Duodenal mucosa (tissue), 2 donors: ENCODE data around the gene PLEKHN1.
A peak's percentile ranks its signal among the peaks of the same experiment; 100 is the strongest.

Experiments
- H3K27ac ChIP-seq: one replicate; pipeline ENCODE4 v1.7.0; 2013; ENCODE audit warnings: low read depth, low read length
- H3K27me3 ChIP-seq, 2 donors: one replicate each; pipeline ENCODE4 v1.7.0; 2013; ENCODE audit warnings: low read length in 2 of 2, control low read depth in 1 of 2; ENCODE audit not compliant: insufficient read depth in 2 of 2, control insufficient read depth in 1 of 2
- H3K36me3 ChIP-seq, 2 donors: one replicate each; pipeline ENCODE4 v1.7.0; 2013; ENCODE audit warnings: low read length in 2 of 2, control low read depth in 1 of 2; ENCODE audit not compliant: insufficient read depth in 2 of 2, control insufficient read depth in 1 of 2
- H3K4me1 ChIP-seq, 2 donors: one replicate each; pipeline ENCODE4 v1.7.0; 2013; ENCODE audit warnings: low read length in 2 of 2, control low read depth in 1 of 2; ENCODE audit not compliant: insufficient read depth in 2 of 2, control insufficient read depth in 1 of 2
- H3K4me3 ChIP-seq, 2 donors: one replicate each; pipeline ENCODE4 v1.7.0; 2013; ENCODE audit warnings: low read length in 2 of 2, low read depth in 1 of 2
- H3K9ac ChIP-seq, 2 donors: one replicate each; pipeline ENCODE4 v1.7.0; 2013; ENCODE audit warnings: low read length in 2 of 2, low read depth in 1 of 2
- H3K9me3 ChIP-seq, 2 donors: one replicate each; pipeline ENCODE4 v1.7.0; 2013; ENCODE audit warnings: low read length in 2 of 2, control low read depth in 1 of 2; ENCODE audit not compliant: control insufficient read depth in 1 of 2

The PLEKHN1 gene

DNA sequence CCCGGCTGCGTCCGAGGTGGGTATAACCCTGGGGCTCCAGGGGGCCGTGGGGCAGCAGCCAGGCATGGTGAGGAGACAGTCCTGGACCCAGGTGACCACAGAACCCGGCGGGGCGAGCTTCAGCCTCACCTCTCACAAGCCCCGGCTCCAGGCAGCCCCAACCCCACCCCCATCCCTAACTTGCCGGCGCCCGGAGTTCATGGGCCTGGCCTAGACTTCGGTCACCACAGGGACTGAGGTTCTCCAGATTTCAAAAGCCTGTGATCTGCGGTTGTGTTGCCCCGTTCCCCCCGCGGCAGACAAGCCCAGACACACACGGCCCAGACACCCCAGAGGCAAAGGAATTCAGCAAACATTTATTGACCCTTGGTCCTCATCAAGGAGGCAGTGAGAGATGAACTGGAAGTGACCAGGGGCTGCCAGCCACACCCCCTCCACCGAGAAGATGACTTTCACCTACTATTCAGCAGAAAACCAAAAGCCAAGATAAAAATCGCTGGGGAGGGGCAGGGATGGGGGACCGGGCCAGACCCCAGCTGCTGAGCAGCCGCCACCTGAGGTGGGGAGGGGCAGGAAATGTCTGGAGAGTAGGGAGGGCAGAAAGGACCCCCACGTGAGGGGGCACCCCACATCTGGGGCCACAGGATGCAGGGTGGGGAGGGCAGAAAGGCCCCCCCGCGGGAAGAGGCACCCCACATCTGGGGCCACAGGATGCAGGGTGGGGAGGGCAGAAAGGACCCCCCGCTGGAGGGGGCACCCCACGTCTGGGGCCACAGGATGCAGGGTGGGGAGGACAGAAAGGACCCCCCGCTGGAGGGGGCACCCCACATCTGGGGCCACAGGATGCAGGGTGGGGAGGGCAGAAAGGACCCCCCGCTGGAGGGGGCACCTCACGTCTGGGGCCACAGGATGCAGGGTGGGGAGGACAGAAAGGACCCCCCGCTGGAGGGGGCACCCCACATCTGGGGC, 29.7 kb downstream of the PLEKHN1 start:
- no peaks in the 10 kb centered on the region for H3K36me3 ChIP-seq
- H3K9me3 ChIP-seq, result peaks cover 4 to 5% of the 10 kb centered on the region in 2 donors
- H3K9ac ChIP-seq, result no peak overlapping the region
- H3K27ac ChIP-seq, result no peak overlapping the region
- no peak overlapping the region for H3K4me3 ChIP-seq
- H3K4me1 ChIP-seq, result peaks cover 1 to 4% of the 10 kb centered on the region in 2 donors
- peaks cover 12 to 23% of the 10 kb centered on the region in 2 donors for H3K27me3 ChIP-seq

DNA sequence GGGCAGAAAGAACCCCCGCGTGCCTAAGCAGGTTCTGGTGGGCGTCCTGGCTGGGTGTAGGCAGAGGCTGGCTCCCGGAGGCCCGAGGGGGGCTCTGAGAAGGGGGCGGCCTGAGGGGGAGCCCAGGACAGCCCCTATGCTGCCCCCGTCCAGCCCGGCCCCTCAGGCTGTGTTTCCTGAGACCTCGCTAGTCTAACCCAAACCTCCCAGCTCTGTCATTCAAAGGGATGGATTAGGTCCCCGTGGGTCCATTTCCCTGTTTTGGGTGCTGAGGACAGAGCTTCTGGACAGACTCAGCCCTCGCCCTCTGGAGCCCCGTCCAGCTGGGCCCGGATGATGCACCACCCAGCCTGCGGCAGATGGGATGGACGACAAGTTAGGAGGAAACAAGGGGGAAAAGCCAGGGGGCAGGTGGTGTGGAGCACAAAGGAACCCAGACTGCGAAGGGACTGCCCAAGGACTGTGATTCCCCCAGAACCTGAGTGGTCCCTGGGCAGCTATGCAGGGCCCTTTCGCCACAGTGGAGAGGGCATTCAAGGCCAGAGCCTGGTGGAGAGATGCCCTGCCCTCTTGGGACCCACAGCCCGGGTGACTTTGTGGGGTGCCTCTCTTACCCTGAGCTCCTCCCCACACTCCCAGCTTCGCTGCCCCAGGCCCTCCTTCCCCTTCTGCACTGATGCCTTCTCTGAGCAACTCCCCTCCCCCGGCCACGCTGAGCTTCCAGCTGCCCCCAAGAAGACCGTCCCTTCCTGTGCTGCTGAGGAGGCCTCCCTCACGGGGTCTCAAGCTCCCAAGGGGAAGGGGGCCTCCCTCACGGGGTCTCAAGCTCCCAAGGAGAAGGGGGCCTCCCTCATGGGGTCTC, 30.8 kb downstream of the PLEKHN1 start:
- Histone ChIP-seq H3K4me1 (peaks cover 5 to 7% of the 10 kb centered on the region in 2 donors), H3K9me3 (no peaks in the 10 kb centered on the region), H3K36me3 (no peaks in the 10 kb centered on the region), H3K27me3 (peaks cover 19 to 29% of the 10 kb centered on the region in 2 donors), H3K9ac (no peak overlapping the region), H3K4me3 (no peak overlapping the region), H3K27ac (no peak overlapping the region)

DNA sequence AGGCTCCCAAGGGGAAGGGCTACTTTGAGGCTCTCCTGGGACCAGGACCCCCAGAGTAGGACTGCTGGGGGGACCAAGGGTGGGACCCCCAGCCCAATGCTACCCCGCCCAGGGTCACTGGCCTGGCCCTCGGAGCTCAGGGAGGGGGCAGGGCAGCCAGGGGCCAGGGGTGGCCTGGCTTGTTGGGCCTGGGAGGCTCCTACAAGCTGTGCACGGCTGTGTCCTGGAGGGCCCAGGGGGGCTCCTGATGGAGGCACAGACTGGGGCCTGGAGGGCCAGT, 31.4 kb downstream of the PLEKHN1 start:
- H3K36me3 ChIP-seq, result no peaks in the 10 kb centered on the region
- H3K27ac ChIP-seq, result no peak overlapping the region
- H3K9me3 ChIP-seq, result no peaks in the 10 kb centered on the region
- no peak overlapping the region for H3K4me3 ChIP-seq
- H3K9ac ChIP-seq, result no peak overlapping the region
- H3K27me3 ChIP-seq, result peaks cover 19 to 29% of the 10 kb centered on the region in 2 donors
- H3K4me1 ChIP-seq, result peaks cover 5 to 7% of the 10 kb centered on the region in 2 donors

- Histone ChIP-seq H3K9ac (no peak overlapping the region), H3K27me3 (peaks cover 22 to 33% of the 10 kb centered on the region in 2 donors), H3K4me3 (no peak overlapping the region), H3K27ac (no peak overlapping the region), H3K9me3 (no peaks in the 10 kb centered on the region), H3K36me3 (no peaks in the 10 kb centered on the region), H3K4me1 (peaks cover 5 to 7% of the 10 kb centered on the region in 2 donors)
Observed at GRCh38 chr1:997993-998744, 31.9 kb downstream of the PLEKHN1 start.

DNA sequence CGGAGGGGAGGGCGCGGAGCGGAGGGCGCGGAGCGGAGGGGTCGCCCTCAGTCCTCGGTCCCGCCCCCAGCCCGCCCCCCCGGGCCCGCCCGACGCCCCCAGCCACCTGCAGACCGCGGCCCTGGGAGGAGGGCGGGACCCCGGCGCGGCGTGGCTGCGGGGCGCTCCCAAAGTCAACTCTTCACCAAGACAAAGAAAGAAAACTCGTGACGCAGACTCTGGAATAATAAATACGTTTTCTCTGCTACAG, 32.4 kb downstream of the PLEKHN1 start:
- Histone ChIP-seq H3K4me3 (no peak overlapping the region), H3K36me3 (no peaks in the 10 kb centered on the region), H3K27ac (no peak overlapping the region), H3K9me3 (no peaks in the 10 kb centered on the region), H3K9ac (no peak overlapping the region), H3K27me3 (peaks cover 25 to 37% of the 10 kb centered on the region in 2 donors), H3K4me1 (peaks cover 5 to 7% of the 10 kb centered on the region in 2 donors)

DNA sequence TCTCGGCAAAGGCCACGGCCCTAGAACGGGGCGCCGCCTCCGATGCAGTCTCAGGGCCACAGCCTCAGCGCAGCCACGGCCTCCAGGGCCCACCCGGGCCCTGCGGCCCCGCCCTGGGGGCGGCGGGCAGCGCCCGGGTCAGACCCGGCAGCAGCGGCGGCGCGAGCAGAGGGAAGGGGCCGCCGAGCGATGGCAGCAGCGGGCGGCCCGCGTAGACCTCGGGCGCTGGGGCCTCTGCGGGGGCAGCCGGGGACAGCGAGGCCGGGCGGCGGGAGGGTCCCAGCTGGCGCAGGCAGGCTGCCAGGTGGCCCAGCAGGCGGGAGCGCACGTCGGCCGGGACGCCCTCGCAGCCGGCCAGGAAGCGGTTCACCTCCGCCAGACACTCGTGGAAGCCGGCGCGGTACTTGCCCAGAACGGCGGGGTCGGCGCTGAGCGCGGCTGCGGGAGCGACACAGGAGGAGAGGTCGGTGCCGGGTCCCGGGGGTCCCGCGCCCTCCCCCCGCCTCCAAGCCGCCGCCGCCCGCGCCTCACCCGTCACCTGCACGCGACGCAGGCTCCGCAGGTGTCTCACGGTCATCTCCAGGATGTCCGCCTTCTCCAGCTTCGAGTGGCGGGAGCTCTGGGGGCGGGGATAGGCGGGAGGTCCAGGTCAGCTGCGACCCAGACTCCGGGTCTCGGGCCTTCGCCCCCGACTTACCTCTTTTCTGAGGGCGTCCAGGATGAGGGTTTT, 32.9 kb downstream of the PLEKHN1 start:
- Histone ChIP-seq H3K27me3 (peaks cover 25 to 40% of the 10 kb centered on the region in 2 donors), H3K36me3 (no peaks in the 10 kb centered on the region), H3K9me3 (no peaks in the 10 kb centered on the region), H3K4me1 (peaks cover 5 to 7% of the 10 kb centered on the region in 2 donors), H3K9ac (no peak overlapping the region), H3K27ac (peak overlapping the region; percentile 20), H3K4me3 (peak overlapping the region; percentile 40 to 44)

GRCh38 chr1:999725-1000356, 33.6 kb downstream of the PLEKHN1 start, which contains the start of gene HES4:
Gene HES4, minus strand, starts transcription at chr1:1000097. Its CDS starts 124 bp downstream, at chr1:999973.
- H3K27ac ChIP-seq, result peak within 1 kb of the TSS; percentile 87
- H3K27me3 ChIP-seq, result peaks cover 32 to 47% of the 10 kb centered on the region in 2 donors
- no peaks in the 10 kb centered on the region for H3K9me3 ChIP-seq
- peak within 1 kb of the TSS; percentile 61 to 62 for H3K4me3 ChIP-seq
- H3K4me1 ChIP-seq, result peaks cover 9 to 11% of the 10 kb centered on the region in 2 donors
- H3K36me3 ChIP-seq, result no peaks in the 10 kb centered on the region
- peak within 1 kb of the TSS in 1 of 2 donors; percentile 54 for H3K9ac ChIP-seq

- peak overlapping the region; percentile 61 to 62 for H3K4me3 ChIP-seq
Observed at GRCh38 chr1:1000357-1001056, 34.2 kb downstream of the PLEKHN1 start.

More at GRCh38 chr1:1000357-1001056, 34.2 kb downstream of the PLEKHN1 start:
- Histone ChIP-seq H3K27ac (peak overlapping the region; percentile 87), H3K27me3 (peaks cover 35 to 54% of the 10 kb centered on the region in 2 donors), H3K36me3 (no peaks in the 10 kb centered on the region), H3K4me1 (peaks cover 16 to 17% of the 10 kb centered on the region in 2 donors), H3K9ac (peak overlapping the region in 1 of 2 donors; percentile 54), H3K9me3 (no peaks in the 10 kb centered on the region)
